ENCODE data around the gene CDH23.

DNA sequence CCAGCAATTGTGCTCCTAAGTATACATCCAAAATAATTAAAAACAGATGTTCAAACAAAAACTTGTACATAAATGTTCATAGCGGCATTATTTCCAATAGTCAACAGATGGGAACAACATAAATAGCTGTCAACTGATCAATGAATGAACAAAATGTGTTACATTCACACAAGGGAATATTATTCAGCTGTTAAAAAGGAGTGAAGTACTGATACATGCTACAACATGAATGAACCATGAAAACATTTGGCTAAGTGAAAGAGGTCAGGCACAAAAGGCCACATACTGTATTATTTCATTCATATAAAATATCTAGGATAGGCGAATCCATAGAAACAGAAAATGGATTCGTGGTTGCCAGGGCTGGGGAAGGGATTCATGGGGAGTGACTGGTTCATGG lies 109.1 kb downstream of the CDH23 start:
- TF ChIP-seq CTCF (IDR thresholded peaks at IDR 0.05) (no peak), EZH2 (IDR thresholded peaks at IDR 0.05; ENCODE audit: borderline replicate concordance, insufficient read depth, low read depth, low read length, poor library complexity, severe bottlenecking) (no peak)
